ENCODE measurements around the gene EPB42.
A peak's percentile ranks its signal among the peaks of the same experiment; 100 is the strongest.

The EPB42 gene

DNA sequence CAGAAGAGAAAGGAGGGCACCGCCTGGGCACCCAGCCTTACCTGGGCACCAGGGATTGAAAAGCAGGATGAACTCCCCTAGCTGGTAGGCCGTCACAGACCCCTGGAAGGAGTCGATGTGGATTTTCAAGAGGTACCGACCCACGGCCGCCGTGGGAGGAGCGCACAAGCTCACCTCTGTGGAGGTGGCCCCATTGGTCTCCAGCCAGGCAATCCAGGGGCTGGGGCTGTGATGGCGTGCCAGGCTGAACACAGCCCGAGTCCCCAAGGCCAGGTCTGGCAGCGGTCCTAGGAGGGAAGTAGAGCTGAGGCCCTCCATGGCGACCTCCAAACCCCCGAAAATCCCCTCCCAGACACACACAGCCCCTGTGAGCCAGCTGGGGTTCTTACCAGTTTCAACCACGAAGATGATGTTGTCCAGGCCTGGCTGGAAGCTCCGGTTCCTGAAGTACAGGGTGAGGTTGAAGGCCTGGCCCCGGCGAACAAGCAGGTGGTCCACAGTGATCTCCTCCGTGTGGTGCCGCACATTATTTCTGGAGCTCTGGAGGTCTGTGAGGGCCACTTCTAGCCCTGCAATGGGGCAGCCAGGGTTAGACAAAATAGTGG, 39.3 kb upstream of the EPB42 start:
- no peaks in the 10 kb centered on the region for H3K27me3 ChIP-seq (replicated peaks in 2 of 5; ENCODE audit: control insufficient read depth in 4 of 5, insufficient read depth in 5 of 5, low read length in 4 of 5)
- H3K27ac ChIP-seq (ENCODE audit: insufficient read depth in 1 of 2, low read depth in 1 of 2, low read length in 2 of 2, poor library complexity in 1 of 2, severe bottlenecking in 2 of 2): no peak overlapping the region
- no peaks in the 10 kb centered on the region for H3K9me3 ChIP-seq (ENCODE audit: control extremely low read depth in 1 of 5, control insufficient read depth in 4 of 5, insufficient read depth in 2 of 5, low read depth in 1 of 5, low read length in 4 of 5)
- CTCF ChIA-PET: interaction anchor here (0.6 to 2.1 kb wide), 4 partner anchors 9 to 26 kb away, joined by 3 to 5 read pairs (median 4); no protein-coding TSS in a partner anchor
- POLR2A ChIA-PET: no interaction called here
- WGBS (ENCODE audit: insufficient coverage): 96% methylated on average over 11 of the region's 19 CpGs
- no peaks in the 10 kb centered on the region for H3K4me1 ChIP-seq (ENCODE audit: control extremely low read depth in 1 of 4, control insufficient read depth in 4 of 4, insufficient read depth in 4 of 4, low read length in 3 of 4)
- H3K4me3 ChIP-seq (ENCODE audit: control insufficient read depth in 1 of 7, extremely low read depth in 1 of 7, insufficient read depth in 4 of 7, low read depth in 2 of 7, low read length in 6 of 7): no peak overlapping the region
- DNase-seq: no peak
- no peaks in the 10 kb centered on the region for H3K36me3 ChIP-seq (ENCODE audit: control insufficient read depth in 4 of 4, insufficient read depth in 4 of 4, low read length in 3 of 4)

DNA sequence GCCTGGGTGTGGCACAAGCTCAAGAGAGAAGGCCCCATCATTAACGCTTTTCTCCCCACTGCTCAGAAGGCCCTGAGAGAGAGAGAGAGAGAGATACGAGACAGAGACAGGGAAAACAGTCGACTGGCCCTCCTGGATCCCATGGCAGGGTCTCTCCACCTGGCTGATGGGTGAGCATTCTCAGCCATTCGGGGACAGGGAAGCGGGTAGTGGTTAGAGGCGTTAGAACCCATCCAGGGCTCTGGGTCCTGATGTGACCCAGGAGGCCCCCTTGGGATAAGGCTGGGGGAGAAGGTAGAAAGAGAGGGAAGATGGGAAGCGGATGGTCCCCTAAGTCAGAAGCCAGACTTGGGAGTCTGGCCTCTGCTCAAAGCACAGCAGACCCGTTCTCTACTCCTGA, 38.0 kb upstream of the EPB42 start:
- H3K9me3 ChIP-seq (ENCODE audit: control extremely low read depth in 1 of 5, control insufficient read depth in 4 of 5, insufficient read depth in 2 of 5, low read depth in 1 of 5, low read length in 4 of 5): no peaks in the 10 kb centered on the region
- peaks cover 0 to 5% (median 2%) of the 10 kb centered on the region in 4 experiments for H3K4me1 ChIP-seq (ENCODE audit: control extremely low read depth in 1 of 4, control insufficient read depth in 4 of 4, insufficient read depth in 4 of 4, low read length in 3 of 4)
- no peaks in the 10 kb centered on the region for H3K36me3 ChIP-seq (ENCODE audit: control insufficient read depth in 4 of 4, insufficient read depth in 4 of 4, low read length in 3 of 4)
- ChIA-PET CTCF (interaction anchor here (0.6 to 1.2 kb wide), 4 partner anchors 11 to 54 kb away, joined by 3 to 7 read pairs (median 3); no protein-coding TSS in a partner anchor), POLR2A (no interaction called here)
- no peak for DNase-seq
- H3K27me3 ChIP-seq (replicated peaks in 2 of 5; ENCODE audit: control insufficient read depth in 4 of 5, insufficient read depth in 5 of 5, low read length in 4 of 5): no peaks in the 10 kb centered on the region
- H3K27ac ChIP-seq (ENCODE audit: insufficient read depth in 1 of 2, low read depth in 1 of 2, low read length in 2 of 2, poor library complexity in 1 of 2, severe bottlenecking in 2 of 2): no peak overlapping the region
- 88% methylated on average over 7 of the region's 8 CpGs for WGBS (ENCODE audit: insufficient coverage)
- H3K4me3 ChIP-seq (ENCODE audit: control insufficient read depth in 1 of 7, extremely low read depth in 1 of 7, insufficient read depth in 4 of 7, low read depth in 2 of 7, low read length in 6 of 7): no peak overlapping the region

DNA sequence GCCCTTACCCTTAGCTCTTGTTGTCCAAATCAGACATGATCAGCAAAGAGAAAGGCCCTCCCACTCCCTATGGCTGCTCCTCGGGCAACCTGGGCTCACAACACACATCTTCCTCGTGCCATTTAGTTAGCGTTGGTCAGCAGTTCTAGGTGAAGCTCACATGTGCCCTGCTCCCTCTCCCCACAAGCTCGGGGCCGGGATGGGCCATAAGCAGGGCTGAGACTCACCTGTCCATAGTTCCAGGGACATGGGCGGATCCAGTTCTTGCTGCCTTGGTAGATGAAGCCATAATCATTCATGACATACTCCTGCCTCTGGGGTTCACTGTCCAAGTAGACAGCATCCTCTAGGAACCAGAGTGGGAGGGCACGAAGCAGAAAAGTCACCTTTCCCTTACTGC, 35.5 kb upstream of the EPB42 start:
- no peak overlapping the region for H3K27ac ChIP-seq (ENCODE audit: insufficient read depth in 1 of 2, low read depth in 1 of 2, low read length in 2 of 2, poor library complexity in 1 of 2, severe bottlenecking in 2 of 2)
- H3K4me1 ChIP-seq (ENCODE audit: control extremely low read depth in 1 of 4, control insufficient read depth in 4 of 4, insufficient read depth in 4 of 4, low read length in 3 of 4): peaks cover 0 to 26% (median 5%) of the 10 kb centered on the region in 4 experiments
- no peaks in the 10 kb centered on the region for H3K36me3 ChIP-seq (ENCODE audit: control insufficient read depth in 4 of 4, insufficient read depth in 4 of 4, low read length in 3 of 4)
- no peaks in the 10 kb centered on the region for H3K9me3 ChIP-seq (ENCODE audit: control extremely low read depth in 1 of 5, control insufficient read depth in 4 of 5, insufficient read depth in 2 of 5, low read depth in 1 of 5, low read length in 4 of 5)
- no peak overlapping the region for H3K4me3 ChIP-seq (ENCODE audit: control insufficient read depth in 1 of 7, extremely low read depth in 1 of 7, insufficient read depth in 4 of 7, low read depth in 2 of 7, low read length in 6 of 7)
- H3K27me3 ChIP-seq (replicated peaks in 2 of 5; ENCODE audit: control insufficient read depth in 4 of 5, insufficient read depth in 5 of 5, low read length in 4 of 5): no peaks in the 10 kb centered on the region
- ChIA-PET POLR2A (no interaction called here), CTCF (interaction anchor here (4.0 to 4.1 kb wide), 2 partner anchors 12 to 31 kb away, joined by 16 to 28 read pairs; partner anchors contain the start of gene TGM5)
- DNase-seq: no peak
- WGBS (ENCODE audit: insufficient coverage): 97% methylated on average over 7 of the region's 7 CpGs

DNA sequence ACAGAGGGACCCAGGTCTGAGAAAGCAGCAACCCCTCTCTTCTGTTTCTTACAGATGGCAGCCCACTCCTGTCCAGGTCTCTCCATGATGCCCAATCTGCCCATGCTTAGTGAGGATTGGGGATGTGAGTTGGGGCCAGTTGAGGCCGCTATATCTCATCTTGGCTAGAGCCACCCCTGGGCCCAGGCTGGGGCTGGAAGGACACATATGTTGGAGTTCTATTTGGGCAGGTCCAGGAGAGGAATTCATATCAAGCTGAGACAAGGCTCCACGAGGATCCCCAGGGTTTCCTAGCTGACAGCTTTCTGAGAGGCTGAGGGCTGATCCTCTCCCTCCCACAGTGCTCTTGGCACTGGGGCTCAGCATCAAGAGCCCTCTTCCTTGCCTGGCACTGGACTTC, 34.6 kb upstream of the EPB42 start:
- H3K4me1 ChIP-seq (ENCODE audit: control extremely low read depth in 1 of 4, control insufficient read depth in 4 of 4, insufficient read depth in 4 of 4, low read length in 3 of 4): peaks cover 0 to 36% (median 6%) of the 10 kb centered on the region in 4 experiments
- no peak overlapping the region for H3K27ac ChIP-seq (ENCODE audit: insufficient read depth in 1 of 2, low read depth in 1 of 2, low read length in 2 of 2, poor library complexity in 1 of 2, severe bottlenecking in 2 of 2)
- no peak overlapping the region for H3K4me3 ChIP-seq (ENCODE audit: control insufficient read depth in 1 of 7, extremely low read depth in 1 of 7, insufficient read depth in 4 of 7, low read depth in 2 of 7, low read length in 6 of 7)
- no peaks in the 10 kb centered on the region for H3K9me3 ChIP-seq (ENCODE audit: control extremely low read depth in 1 of 5, control insufficient read depth in 4 of 5, insufficient read depth in 2 of 5, low read depth in 1 of 5, low read length in 4 of 5)
- DNase-seq: no peak
- ChIA-PET POLR2A (no interaction called here), CTCF (interaction anchor here (4.0 to 4.1 kb wide), 2 partner anchors 13 to 30 kb away, joined by 16 to 28 read pairs; partner anchors contain the start of gene TGM5)
- WGBS (ENCODE audit: insufficient coverage): 92% methylated on average over 1 of the region's 2 CpGs
- H3K36me3 ChIP-seq (ENCODE audit: control insufficient read depth in 4 of 4, insufficient read depth in 4 of 4, low read length in 3 of 4): no peaks in the 10 kb centered on the region
- H3K27me3 ChIP-seq (replicated peaks in 2 of 5; ENCODE audit: control insufficient read depth in 4 of 5, insufficient read depth in 5 of 5, low read length in 4 of 5): no peaks in the 10 kb centered on the region

DNA sequence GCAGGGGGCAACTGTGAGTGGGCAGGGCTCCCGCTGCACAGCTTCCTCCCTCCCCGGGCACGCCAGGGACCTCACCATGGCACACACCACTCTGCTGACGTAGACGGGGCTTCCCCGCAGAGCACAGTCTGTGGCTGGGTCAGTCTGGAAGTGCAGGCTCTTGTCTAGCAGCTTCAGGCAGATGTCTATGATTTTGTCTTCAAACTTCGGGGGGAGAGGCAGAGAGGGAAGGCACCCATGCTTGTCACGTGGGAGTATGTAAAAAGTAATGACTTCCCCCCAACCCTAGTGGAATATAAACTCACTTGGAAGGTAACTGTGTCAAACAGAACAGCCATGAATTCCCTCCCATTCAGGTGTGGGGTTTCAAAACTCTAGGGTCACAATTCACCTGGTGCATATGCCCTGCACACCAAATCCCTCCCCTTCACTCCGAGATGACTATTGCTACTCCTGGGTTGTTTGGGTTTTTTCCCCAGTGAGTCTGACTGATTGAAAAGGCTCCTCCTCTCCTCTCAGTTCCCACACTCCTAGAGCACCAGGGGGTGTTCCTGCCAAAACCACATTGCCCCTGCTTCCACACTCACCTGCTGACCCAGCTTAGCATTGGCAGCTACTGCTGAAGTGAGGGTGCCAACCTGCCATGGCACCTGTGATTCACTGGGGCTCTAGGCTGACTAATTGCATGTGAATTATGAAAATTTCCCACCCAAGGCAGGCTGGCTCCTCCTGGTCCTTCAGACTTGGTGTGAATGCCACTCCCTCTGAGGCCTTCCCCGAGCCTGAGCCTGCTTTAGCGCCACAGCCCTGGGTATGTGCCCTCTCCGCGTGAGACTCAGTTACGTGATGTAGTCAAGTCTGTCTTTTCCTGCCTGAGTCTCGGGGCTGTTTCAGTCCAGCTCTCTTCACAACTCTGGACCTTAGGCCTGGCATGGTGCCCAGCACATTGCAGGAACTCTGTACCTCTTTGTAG, 32.9 kb upstream of the EPB42 start:
- Histone ChIP-seq H3K4me3 (ENCODE audit: control insufficient read depth in 1 of 7, extremely low read depth in 1 of 7, insufficient read depth in 4 of 7, low read depth in 2 of 7, low read length in 6 of 7) (no peak overlapping the region), H3K36me3 (ENCODE audit: control insufficient read depth in 4 of 4, insufficient read depth in 4 of 4, low read length in 3 of 4) (no peaks in the 10 kb centered on the region), H3K4me1 (ENCODE audit: control extremely low read depth in 1 of 4, control insufficient read depth in 4 of 4, insufficient read depth in 4 of 4, low read length in 3 of 4) (peaks cover 0 to 51% (median 19%) of the 10 kb centered on the region in 4 experiments), H3K27ac (ENCODE audit: insufficient read depth in 1 of 2, low read depth in 1 of 2, low read length in 2 of 2, poor library complexity in 1 of 2, severe bottlenecking in 2 of 2) (no peak overlapping the region), H3K9me3 (ENCODE audit: control extremely low read depth in 1 of 5, control insufficient read depth in 4 of 5, insufficient read depth in 2 of 5, low read depth in 1 of 5, low read length in 4 of 5) (no peaks in the 10 kb centered on the region), H3K27me3 (replicated peaks in 2 of 5; ENCODE audit: control insufficient read depth in 4 of 5, insufficient read depth in 5 of 5, low read length in 4 of 5) (no peaks in the 10 kb centered on the region)
- 57% methylated on average over 10 of the region's 15 CpGs for WGBS (ENCODE audit: insufficient coverage)
- CTCF ChIA-PET: interaction anchor here (1.2 to 4.1 kb wide), 7 partner anchors 14 to 31 kb away, joined by 3 to 28 read pairs (median 6); partner anchors contain the start of gene TGM5
- POLR2A ChIA-PET: no interaction called here
- DNase-seq: peak in 2 of 3 donors; percentile 42 to 51

DNA sequence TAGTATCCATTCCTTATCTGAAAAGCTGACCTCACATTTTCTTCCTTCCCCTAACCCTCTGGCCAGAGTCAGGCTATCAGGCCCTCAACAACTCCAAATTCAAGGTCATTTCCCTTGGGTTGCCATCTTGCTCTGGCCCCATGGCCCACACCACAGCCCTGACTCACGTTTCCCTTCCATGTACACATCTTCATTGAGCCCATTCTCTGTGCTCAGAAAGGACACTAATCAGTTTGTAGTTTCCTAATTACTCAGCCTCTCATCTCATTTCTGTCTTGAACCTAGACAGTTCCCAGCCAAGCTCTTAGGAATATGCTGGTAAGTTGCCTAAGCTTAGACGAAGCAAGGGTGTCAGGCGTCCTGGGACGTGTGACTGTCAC, 31.0 kb upstream of the EPB42 start:
- POLR2A ChIA-PET: no interaction called here
- WGBS (ENCODE audit: insufficient coverage): 96% methylated on average over 4 of the region's 4 CpGs
- no peak for DNase-seq
- Histone ChIP-seq H3K4me3 (ENCODE audit: control insufficient read depth in 1 of 7, extremely low read depth in 1 of 7, insufficient read depth in 4 of 7, low read depth in 2 of 7, low read length in 6 of 7) (no peak overlapping the region), H3K4me1 (ENCODE audit: control extremely low read depth in 1 of 4, control insufficient read depth in 4 of 4, insufficient read depth in 4 of 4, low read length in 3 of 4) (peaks cover 0 to 61% (median 19%) of the 10 kb centered on the region in 4 experiments), H3K27me3 (replicated peaks in 2 of 5; ENCODE audit: control insufficient read depth in 4 of 5, insufficient read depth in 5 of 5, low read length in 4 of 5) (no peaks in the 10 kb centered on the region), H3K36me3 (ENCODE audit: control insufficient read depth in 4 of 4, insufficient read depth in 4 of 4, low read length in 3 of 4) (no peaks in the 10 kb centered on the region), H3K27ac (ENCODE audit: insufficient read depth in 1 of 2, low read depth in 1 of 2, low read length in 2 of 2, poor library complexity in 1 of 2, severe bottlenecking in 2 of 2) (no peak overlapping the region), H3K9me3 (ENCODE audit: control extremely low read depth in 1 of 5, control insufficient read depth in 4 of 5, insufficient read depth in 2 of 5, low read depth in 1 of 5, low read length in 4 of 5) (no peaks in the 10 kb centered on the region)
- CTCF ChIA-PET: interaction anchor here (1.2 to 3.5 kb wide), 4 partner anchors 9 to 26 kb away, joined by 3 to 27 read pairs (median 6); partner anchors contain the start of gene TGM5

All from common myeloid progenitor, CD34-positive (primary cell).